ENCODE measurements around the gene ROBO1.

Gene ROBO1

GRCh38 chr3:79002465-79003372, 765.1 kb downstream of the ROBO1 start:
- DNase-seq = no peak

DNA sequence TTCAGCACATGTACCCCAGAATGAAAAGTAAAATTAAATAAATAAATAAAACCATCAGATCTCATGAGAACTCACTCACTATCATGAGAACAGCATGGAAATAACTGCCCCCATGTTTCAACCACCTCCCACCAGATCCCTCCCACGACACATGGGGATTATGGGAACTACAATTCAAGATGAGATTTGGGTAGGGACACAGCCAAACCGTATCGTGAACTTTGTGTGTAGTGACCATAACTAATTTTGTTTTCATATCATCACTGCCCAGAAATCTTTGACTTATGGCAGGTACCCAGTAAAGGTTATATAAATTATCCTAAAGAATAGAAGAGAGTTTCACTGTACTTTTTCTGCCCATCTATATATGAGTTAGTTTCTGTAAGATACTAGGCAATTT, 766.5 kb downstream of the ROBO1 start:
- DNase-seq = no peak

DNA sequence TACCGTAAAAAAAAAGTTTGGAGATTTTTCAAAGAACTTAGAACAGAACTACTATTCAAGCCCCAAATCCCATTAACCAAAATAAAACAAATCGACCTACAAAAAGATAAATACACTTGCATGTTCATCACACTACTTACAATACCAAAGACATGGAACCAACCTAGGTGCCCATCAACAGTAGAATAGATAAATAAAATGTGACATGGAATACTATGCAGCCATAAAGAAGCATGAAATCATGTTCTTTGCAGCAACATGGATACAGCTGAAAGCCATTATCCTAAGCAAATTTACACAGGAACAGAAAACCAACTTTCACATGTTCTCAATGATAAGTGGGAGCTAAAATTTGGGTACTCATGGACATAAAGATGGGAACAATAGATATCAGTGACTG, 768.7 kb downstream of the ROBO1 start:
- DNase-seq = no peak

GRCh38 chr3:78995087-78995486, 772.7 kb downstream of the ROBO1 start:
- no peak for DNase-seq

DNA sequence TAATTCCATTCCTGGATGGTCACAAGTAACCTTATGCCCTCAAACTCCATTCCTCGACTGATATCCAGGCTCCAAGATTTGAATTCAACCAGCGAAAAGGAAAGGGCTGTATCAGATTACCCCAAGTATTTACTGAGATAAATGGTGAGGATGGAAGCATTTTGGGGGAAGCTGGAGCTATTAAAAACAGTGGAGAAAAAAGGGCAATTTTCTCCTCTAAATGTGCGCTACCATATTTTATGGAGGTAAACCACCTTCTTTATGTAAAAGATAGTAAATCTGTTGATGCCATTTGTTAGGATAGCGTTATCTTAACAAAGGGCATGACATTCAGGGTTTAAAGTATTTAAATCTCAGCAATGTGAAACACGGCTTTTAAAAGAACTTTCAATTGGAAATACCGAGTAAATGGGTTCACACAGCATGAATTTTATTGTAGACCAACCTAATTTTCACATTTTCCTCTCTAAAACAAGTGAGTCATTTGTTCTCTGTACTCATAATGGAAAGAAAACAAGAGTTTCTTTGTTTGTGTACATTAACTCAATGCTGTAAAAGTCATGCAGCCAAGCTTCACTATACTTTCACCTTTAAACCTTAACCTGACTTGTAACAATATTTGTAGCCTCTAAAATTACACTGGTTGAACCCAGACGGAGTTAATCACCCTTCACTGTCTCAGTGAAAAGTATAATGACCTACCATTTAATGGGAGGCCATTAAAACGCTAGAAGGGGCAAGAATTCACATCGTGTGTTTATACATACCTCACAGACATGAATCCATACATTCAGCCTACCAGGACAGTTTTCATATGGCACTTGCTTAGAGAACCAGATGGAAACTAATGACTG, 773.4 kb downstream of the ROBO1 start:
- no peak for DNase-seq

GRCh38 chr3:78993375-78993774, 774.4 kb downstream of the ROBO1 start:
- DNase-seq = no peak

DNA sequence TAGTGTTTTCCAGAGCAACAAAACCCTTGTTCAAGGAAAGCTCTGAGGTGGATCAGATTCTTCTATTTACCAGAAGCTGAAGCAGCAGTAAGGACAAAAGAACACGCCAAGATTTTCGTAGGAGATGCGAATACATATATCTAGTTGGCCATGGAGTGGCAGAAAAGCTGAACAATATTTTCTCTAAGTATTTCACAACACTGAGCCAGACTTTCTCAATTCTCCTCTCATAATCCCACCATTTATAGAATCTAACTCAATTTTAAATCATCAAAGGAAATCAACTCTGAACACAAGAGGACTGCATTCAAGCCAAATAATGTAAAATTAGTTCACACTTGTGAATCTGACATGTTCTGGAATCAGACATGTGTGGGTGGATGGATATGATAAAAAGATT, 775.0 kb downstream of the ROBO1 start:
- DNase-seq = no peak

- no peak for DNase-seq
Observed at GRCh38 chr3:78992400-78992799, 775.4 kb downstream of the ROBO1 start.

- no peak for DNase-seq
Observed at GRCh38 chr3:78991656-78992055, 776.1 kb downstream of the ROBO1 start.

- DNase-seq = no peak
Observed at GRCh38 chr3:78990156-78990555, 777.6 kb downstream of the ROBO1 start.

DNA sequence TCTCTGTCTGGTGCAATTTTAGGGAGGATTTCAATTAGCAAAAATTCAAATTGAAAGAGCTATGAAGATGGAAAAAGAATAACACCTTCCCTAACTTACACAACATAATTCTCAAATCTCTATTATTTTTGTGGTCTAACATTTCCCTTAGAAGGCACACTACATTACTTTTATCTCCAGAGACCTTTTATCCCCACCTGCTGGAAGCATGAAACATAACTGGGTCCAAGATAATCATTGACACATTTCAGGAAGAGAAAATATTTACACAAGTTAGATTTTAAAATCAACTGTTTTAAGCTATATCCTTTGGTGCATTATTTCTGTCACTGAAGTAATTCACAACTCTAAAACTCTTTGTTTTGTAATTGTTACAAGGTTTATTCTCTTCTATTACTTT, 779.5 kb downstream of the ROBO1 start:
- DNase-seq = no peak

GRCh38 chr3:78986416-78987101, 781.2 kb downstream of the ROBO1 start:
- no peak for DNase-seq

- DNase-seq = no peak
Observed at GRCh38 chr3:78985981-78986380, 781.8 kb downstream of the ROBO1 start.

- DNase-seq = no peak
Observed at GRCh38 chr3:78979028-78979427, 788.8 kb downstream of the ROBO1 start.

- DNase-seq = no peak
Observed at GRCh38 chr3:78978037-78978436, 789.8 kb downstream of the ROBO1 start.

DNA sequence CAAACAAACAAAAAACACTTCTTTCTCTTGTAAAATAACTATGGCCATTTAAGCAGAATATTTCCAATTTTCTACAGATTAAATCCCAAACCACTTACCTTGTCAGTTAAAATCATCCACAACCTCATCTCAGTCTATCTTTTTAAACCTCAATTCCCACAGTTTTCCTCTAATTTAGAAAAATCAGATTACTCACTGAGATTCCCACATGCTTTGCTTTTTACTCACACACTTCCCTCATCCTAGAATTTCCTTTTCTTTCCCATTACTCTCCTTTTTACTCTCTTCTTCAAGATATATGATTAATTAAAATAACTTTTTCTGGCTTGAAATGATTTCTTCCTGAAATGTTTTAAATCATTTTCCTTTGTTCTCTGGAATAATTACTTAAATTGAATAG, 790.7 kb downstream of the ROBO1 start:
- DNase-seq = no peak

GRCh38 chr3:78976200-78976599, 791.6 kb downstream of the ROBO1 start:
- no peak for DNase-seq

GRCh38 chr3:78974181-78974790, 793.5 kb downstream of the ROBO1 start:
- no peak for DNase-seq

DNA sequence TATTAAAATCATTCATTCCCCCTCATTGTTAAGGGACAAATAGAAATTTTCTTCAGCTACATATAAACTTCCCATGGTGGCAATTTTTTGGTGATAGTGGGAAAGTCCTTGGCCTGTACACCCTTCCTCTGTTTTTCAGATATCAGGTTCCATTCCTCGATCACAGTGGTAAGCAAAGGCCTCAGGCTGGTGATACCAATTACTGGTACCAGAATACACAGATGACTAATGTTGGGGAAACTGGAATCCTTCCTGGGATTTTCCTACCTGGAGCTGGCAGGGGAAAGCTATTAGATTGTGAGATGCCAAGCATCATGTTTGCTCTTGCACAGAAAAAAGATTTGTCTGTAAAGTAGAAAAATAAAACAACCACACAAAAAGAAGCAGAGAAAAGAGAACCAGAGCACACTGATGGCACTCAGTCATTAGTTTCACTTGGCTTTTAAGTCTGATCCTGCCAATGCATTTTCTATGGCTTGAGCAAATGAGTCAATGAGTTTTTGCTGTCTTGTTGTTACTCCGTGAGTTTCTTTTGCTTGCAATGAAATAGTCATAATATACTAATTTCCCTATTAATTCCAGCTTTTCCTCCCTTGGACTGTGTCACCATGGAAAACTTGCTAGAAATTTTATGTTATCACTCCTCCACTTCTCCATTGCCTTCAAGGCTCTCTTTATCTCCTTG, 795.0 kb downstream of the ROBO1 start:
- no peak for DNase-seq

GRCh38 chr3:78970656-78971055, 797.1 kb downstream of the ROBO1 start:
- no peak for DNase-seq

DNA sequence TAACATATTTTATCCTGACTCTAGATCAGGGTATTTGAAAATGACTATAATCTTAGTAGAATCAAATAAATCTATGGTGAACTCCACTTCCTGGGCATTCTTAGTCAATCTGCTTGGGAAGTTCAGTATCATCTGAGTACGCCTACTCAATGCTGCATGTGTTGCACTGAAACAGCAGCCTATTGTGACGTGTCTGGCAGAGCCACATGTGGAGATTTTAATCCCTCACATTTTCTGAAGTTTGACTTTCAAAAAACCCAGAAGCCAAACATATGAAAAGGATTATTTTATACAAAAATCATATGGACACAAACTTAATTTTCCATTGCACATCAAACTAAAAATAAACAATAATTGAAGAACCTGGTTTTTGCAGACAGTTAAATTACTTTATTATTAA, 798.3 kb downstream of the ROBO1 start:
- no peak for DNase-seq

DNA sequence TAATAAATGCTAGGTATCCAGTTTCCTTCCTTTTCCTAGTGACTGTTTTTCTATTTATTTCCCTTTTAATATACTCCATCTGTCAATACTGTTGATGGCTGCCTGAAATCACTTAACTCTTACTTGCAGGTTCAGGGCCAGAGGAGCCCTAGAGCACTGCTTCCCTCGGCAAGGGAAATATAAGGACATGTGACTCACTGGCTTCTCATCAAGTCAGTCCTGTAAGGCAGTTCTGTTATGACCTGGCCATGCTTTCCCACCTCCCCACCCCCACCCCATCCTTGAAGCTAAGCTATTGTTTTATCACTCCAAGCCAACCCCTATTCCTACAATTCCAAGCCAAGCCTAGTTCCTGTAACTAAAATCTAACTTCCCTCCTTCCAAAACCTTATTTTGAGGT, 800.7 kb downstream of the ROBO1 start:
- DNase-seq = no peak
